Stomach (tissue), 4 donors: ENCODE data around the gene PRKCE.

Source experiments
- CTCF ChIP-seq, 7 experiments: fragments of 450-650 bp in 4 of 7; fragments of 200-600 bp in 3 of 7; sonication (generic) in 3 of 7; IDR thresholded peaks; one replicate each; pipeline ENCODE4 v1.5.1; 2016 to 2019; ENCODE audit warnings: antibody characterized with exemption in 7 of 7, control low read depth in 2 of 7, mild to moderate bottlenecking in 1 of 7
- EP300 ChIP-seq: sonication (generic); formaldehyde crosslinking; IDR thresholded peaks from one replicate; pipeline ENCODE4 v1.6.1; 2017; ENCODE audit warnings: antibody characterized with exemption

DNA sequence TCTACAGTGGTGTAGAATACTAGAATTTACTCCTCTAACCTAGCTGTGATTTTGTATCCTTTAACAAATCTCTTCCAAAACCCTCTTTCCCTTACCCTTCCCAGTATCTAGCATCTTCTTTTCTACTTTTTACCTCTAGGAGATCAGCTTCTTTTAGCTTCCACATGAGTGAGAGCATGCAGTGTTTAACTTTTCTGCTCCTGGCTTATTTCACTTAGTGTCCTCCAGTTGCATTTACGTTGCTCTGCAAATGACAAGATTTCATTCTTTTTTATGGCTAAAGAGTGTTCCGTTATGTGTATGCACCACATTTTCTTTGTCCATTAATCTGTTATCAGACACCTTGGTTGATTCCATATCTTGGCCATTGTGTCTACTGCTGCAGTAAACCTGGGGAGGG, 228.5 kb downstream of the PRKCE start:
- no peak for TF ChIP-seq CTCF (IDR thresholded peaks at IDR 0.05)
- TF ChIP-seq EP300 = no peak
